NCI-H226 (cell line): Measurements from ENCODE around the gene ZNF280D.
A peak's percentile ranks its signal among the peaks of the same experiment; 100 is the strongest.
"Not testable (repeated sequence)": the region's sequence is repeated elsewhere in the genome, so short reads cannot be mapped to it uniquely, and the experiment has no call there.

Experiments used
- DNase-seq: peaks from one replicate; pipeline ENCODE4 v3.0.0-alpha.2; 2015

The ZNF280D gene

DNA sequence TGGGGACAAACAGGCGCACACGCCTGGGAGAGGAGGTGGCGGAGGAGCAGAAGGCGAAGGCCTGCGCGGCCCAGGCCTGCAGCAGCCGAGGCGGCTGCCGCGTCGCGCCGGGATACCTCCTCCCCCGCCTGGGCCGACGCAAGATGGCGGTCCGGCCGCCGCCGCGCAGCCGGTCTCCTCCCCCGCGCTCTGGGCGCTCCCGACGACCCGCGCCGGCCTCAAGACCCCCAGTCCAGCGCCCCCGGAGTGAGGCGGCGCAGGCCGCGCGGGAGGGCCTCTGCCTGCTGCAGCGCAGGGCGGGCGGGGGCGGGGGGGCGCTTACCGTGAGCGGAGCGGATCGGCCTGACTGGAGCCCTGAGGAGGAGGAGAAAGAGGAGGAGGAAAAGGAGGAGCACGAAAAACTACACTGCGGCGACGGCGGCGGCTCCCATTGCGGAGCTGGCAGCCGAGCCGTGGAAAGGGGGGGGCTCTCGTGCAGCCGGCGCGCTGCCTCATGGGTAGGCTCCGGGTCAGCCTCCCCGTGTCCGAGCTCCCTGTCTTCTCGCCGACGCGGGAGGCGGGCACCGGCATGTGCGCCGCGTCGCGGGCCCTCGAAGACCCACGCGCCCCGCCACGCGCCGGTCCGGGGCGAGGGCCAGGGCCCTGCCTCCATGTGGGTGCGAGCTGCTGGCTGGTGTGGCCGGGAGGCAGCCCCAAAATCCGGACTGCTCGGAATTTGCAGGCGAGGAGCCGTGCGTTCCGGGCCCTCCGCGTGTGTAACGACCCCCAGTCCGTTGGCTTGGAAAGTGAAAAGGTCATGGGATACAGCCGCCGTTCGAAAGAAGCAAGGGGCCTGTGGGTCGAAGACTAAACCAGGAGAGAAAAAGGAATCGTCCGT lies at the start of gene ZNF280D:
Gene ZNF280D (minus strand): TSS at position 374 of the 877 bp plus-strand sequence. CDS start 26,400 bp downstream, outside the sequence.
- peak; percentile 90 for DNase-seq

- no peak for DNase-seq
Observed at GRCh38 chr15:56782306-56782705, 49.0 kb upstream of the ZNF280D start.

- DNase-seq, result no peak
Observed at GRCh38 chr15:56781666-56782065, 48.4 kb upstream of the ZNF280D start.

DNA sequence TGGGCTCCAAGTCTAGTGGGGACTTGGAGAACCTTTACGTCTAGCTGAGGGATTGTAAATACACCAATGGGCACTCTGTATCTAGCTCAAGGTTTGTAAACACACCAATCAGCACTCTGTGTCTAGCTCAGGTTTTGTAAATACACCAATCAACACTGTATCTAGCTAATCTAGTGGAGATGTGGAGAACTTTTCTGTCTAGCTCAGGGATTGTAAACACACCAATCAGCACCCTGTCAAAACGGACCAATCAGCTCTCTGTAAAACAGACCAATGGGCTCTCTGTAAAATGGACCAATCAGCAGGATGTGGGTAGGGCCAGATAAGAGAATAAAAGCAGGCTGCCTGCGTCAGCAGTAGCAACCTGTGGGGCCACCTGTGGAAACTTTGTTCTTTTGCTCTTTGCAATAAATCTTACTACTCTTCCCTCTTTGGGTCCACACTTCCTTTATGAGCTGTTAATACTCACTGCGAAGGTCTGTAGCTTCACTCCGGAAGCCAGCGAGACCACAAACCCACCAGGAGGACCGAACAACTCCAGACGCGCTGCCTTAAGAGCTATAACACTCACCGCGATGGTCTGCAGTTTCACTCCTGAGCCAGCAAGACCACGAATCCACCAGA lies 46.9 kb upstream of the ZNF280D start:
- DNase-seq, result not testable (repeated sequence)

- not testable (repeated sequence) for DNase-seq
Observed at GRCh38 chr15:56779449-56779848, 46.1 kb upstream of the ZNF280D start.

GRCh38 chr15:56778761-56779160 lies 45.5 kb upstream of the ZNF280D start:
- no peak for DNase-seq

DNA sequence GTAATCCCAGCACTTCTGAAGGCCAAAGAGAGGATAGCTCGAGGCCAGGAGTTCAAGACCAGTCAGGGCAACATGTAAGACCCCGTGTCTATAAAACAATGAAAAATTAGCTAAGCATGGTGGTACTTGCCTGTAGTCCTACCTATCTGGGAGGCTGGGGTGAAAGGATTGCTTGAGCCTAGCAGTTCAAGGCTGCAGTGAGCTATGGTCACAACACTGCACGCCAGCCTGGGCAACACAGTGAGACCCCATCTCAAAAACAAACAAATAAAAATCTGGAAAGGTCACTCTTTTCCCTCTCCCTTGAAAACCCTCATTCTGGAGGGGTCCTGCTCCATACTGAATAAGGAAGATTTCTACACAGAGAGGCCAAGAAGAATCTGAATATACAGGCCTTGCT lies 43.5 kb upstream of the ZNF280D start:
- DNase-seq, result no peak

GRCh38 chr15:56775641-56776040 lies 42.3 kb upstream of the ZNF280D start:
- no peak for DNase-seq

- no peak for DNase-seq
Observed at GRCh38 chr15:56774356-56774755, 41.0 kb upstream of the ZNF280D start.

GRCh38 chr15:56772868-56773639 lies 39.7 kb upstream of the ZNF280D start:
- DNase-seq, result peak; percentile 49

DNA sequence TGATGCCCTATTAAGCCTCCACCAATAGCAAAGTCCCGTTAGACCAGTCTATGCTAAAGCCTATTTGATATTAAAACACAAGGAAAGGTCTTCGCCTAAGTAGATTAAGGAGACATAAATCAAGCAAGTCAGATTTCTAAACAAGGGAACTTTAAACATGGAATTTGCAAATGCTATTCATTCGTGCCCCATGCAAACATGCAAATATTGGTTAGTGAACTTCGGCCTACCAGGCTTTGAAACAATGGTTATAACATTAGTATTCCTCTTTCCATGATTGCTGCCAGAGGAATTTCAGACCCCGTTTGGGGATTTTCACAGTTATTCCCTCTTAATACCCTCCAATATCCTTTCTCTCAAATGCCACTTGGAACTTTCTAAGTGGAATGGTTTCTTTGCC lies 36.9 kb upstream of the ZNF280D start:
- no peak for DNase-seq

DNA sequence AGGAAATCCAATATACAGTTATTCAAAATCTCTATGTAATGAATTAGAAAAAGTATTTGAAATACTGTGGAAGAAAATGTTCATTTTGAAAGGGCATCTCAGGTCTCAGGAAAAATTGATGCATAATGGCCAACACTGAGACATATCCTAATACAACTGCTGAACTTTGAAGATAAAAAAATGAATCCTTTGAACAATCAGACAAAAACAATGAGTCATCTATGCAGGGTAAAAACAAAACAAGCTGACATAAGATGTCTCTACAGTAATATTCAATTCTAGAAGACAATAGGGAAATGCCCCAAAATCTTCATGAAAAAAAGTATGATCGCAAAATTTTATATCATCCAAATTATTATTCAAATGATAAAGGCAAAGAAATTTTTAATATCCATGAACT lies 34.0 kb upstream of the ZNF280D start:
- DNase-seq, result peak; percentile 18

GRCh38 chr15:56765251-56765650 lies 31.9 kb upstream of the ZNF280D start:
- DNase-seq, result peak; percentile 75

DNA sequence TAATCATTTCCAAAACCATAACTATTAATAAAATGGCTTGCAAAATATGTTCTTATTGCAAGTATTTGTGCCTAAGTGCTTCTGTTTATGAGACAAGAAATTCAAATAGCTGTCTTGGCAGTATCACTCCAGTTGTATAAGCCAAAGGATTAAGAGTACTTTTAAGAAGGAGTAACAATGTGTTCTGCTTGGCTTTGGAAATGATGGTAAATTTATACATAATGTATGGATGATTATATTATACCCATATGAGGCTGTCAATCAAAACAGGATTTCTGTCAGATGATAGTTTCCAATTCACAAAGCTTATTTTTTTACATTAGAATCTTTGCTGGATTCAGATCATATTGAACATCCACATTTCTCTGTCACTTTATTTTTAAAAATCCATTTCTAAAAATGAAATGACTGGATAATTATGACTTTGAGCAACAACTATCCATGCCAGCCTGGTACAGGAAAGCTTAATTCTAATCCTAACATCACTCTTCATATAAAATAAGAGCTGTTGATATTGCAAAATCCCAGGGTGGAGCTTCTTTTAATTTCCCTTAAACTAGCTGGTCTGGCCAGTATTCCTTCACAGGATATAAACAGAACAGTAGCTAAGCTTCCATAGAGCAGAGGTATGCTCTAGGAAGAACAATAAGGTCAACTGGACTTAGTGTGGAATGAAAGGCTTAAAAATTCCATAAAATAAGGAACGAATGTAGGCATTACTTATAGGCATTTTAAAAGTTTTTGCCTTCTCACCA lies 30.0 kb upstream of the ZNF280D start:
- DNase-seq, result no peak

DNA sequence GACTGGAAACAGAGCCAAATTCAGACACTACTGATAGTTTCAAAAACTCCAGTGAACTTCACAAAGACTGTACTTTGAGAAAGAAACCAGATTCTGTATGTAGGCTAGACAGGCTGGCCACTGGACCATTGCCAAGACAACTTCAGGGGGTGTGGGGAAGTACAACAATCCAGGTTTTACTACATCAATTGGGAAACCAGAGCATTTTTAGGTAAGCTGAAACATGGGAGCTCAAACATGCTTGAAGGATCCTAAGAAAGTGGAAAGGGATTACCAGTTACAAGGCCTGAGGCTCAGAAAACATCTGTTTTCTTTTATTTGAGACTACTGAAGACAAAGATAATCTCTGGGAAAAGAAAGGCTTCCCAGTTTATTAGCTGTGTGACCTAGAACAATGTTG lies 26.9 kb upstream of the ZNF280D start:
- DNase-seq, result peak; percentile 41

DNA sequence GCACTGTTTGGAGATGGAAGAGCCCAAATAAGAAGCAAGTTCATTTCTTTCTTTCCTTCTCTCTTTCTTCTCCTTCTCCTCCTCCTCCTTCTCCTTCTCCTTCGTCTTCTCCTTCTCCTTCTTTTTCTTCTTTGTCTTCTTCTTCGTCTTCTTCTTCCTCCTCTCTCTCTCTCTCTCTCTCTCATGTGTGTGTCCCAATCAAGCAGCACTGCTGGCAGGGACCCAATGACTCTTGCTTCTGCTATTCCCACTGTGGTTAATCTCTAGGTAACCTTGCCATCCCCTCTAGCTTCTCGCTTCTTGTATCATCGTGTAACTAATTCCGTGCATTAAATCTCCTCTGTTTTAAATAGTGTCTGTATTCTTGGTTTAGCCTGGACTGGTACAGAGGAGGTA lies 26.1 kb upstream of the ZNF280D start:
- peak; percentile 91 for DNase-seq

GRCh38 chr15:56758770-56759449 lies 25.6 kb upstream of the ZNF280D start:
- DNase-seq, result peak; percentile 87

DNA sequence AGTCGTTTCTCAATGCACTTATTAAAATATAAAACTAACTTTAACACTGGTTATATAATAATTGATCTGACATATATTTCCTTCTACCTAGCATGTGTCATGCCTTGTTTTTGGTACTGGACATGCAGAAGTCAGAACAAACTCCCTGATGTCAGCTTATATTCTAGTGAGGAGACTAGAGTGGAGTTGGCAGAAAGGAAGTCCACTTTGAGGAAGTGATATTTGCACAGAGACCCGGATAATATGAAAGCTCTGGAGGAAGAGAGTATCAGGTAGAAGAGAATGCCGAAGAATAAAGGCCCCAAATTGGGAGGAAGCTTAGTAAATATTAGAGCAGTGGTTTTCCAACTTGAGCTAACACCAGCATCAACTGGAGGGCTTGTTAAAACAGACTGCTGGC lies 24.6 kb upstream of the ZNF280D start:
- DNase-seq, result no peak

DNA sequence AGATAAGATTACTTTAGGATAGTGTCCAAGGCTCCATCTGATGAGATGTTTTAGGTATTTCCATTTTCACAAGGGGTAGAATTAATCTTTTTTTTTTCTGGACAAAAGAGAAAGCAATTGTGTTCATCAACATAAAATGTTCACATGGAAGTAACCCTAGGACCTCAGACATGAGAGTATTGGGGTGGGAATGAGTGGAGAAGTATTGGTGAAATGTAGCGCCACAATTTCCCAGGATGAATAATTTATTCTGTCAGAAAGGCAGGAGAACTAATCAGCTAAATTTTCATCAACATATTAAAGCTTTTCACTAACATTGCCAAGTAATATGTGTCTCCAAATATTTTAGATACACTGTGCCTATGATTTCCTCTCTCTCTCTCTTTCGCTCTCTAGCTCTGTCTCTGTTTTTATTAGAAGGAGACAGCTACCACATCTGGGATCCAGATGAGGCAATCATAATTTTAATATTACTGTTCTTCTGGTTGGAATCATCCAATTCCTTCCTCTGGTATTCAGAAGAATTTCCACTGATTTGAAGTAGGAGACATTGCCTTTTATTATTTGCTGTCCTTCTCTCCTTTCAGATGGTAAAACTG lies 21.6 kb upstream of the ZNF280D start:
- DNase-seq, result no peak

GRCh38 chr15:56752986-56753385 lies 19.7 kb upstream of the ZNF280D start:
- no peak for DNase-seq

DNA sequence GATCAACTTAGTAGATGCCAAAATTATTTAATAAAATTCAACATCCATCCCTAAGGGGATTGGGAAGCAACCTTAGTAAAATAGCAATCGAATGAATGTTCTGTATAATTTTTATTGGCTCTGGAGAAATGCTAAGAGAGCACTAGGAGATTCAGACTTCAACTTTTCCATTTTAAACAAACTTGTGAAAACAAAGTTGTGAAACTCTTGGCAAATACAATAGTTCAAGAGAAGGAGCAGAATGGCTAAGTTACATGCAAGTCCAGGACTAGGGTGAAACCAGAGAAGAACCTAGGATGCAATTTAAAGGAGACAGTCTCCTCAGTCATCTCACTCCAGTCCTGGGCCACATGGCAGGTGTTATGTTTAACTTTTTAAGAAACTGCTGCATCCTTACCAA lies 16.7 kb upstream of the ZNF280D start:
- no peak for DNase-seq
